K562 (cell line): Measurements from ENCODE around the gene GET4. TPM values are rescaled to one million over a fixed set of nuclear protein-coding genes. Genes with fewer than 3 reads are reported as not detected.

Source experiments
- CXXC5 ChIP-seq: fragments of 250-450 bp; sonication (Bioruptor Pico); IDR thresholded peaks from 2 replicates; pipeline ENCODE4 v1.8.0; 2022; ENCODE audit warnings: inconsistent platforms, mild to moderate bottlenecking, moderate library complexity
- FOXP1 ChIP-seq: sonication (generic); formaldehyde crosslinking; IDR thresholded peaks from 2 replicates; pipeline ENCODE4 v1.8.0; 2022; ENCODE audit warnings: mild to moderate bottlenecking, missing genetic modification reagents
- HDAC2 ChIP-seq: fragments of 450-650 bp; IDR thresholded peaks from 2 replicates; pipeline ENCODE4 v1.6.1; 2016; ENCODE audit warnings: mild to moderate bottlenecking
- MTA3 ChIP-seq: fragments of 450-650 bp; formaldehyde crosslinking; IDR thresholded peaks from 2 replicates; pipeline ENCODE4 v1.6.1; 2017; ENCODE audit warnings: mild to moderate bottlenecking, borderline replicate concordance
- SAFB ChIP-seq: fragments of 200-400 bp; formaldehyde crosslinking; IDR thresholded peaks from 2 replicates; pipeline ENCODE4 v1.6.1; 2017; ENCODE audit warnings: low read depth, low read length, borderline replicate concordance
- SIN3A ChIP-seq, 2 experiments: fragments of 150-350 bp in 1 of 2; IDR thresholded peaks; 2 replicates each; pipeline ENCODE4 v1.6.1; 2011 to 2016; ENCODE audit warnings: borderline replicate concordance in 2 of 2, low read depth in 2 of 2, low read length in 2 of 2, mild to moderate bottlenecking in 2 of 2, moderate library complexity in 2 of 2; ENCODE audit not compliant: control insufficient read depth in 1 of 2
- YY1 ChIP-seq, 3 experiments: IDR thresholded peaks; 2 replicates each; pipeline ENCODE4 v1.6.1; 2011; ENCODE audit warnings: low read length in 2 of 3, mild to moderate bottlenecking in 2 of 3, moderate library complexity in 2 of 3, borderline replicate concordance in 1 of 3, control low read depth in 1 of 3, low read depth in 1 of 3; ENCODE audit not compliant: insufficient read depth in 3 of 3, insufficient replicate concordance in 2 of 3, control insufficient read depth in 1 of 3, insufficient read length in 1 of 3; ENCODE audit errors: extremely low read depth in 1 of 3
- ZNF23 ChIP-seq: fragments of 250-450 bp; sonication (Bioruptor Pico); IDR thresholded peaks from 2 replicates; pipeline ENCODE4 v1.4.0; 2020; ENCODE audit warnings: mild to moderate bottlenecking
- ZNF431 ChIP-seq: sonication (generic); formaldehyde crosslinking; IDR thresholded peaks from 2 replicates; pipeline ENCODE4 v1.8.0; 2022; ENCODE audit warnings: mild to moderate bottlenecking, missing genetic modification reagents
- ZNF512 ChIP-seq: IDR thresholded peaks from 2 replicates; pipeline ENCODE4 v1.6.1; 2016; ENCODE audit warnings: missing genetic modification characterization, missing compliant biosample characterization
- ZNF584 ChIP-seq: fragments of 200-800 bp; sonication (Bioruptor generic); IDR thresholded peaks from 2 replicates; pipeline ENCODE4 v1.6.1; 2016; ENCODE audit warnings: low read depth, mild to moderate bottlenecking, missing genetic modification characterization, missing compliant biosample characterization
- polyA plus RNA-seq, 8 experiments: library from polyadenylated mRNA; depleted of rRNA in 4 of 8; stranded (reverse) in 5 of 8; unstranded in 3 of 8; fragments of >200 nt; fragmentation: Nextera tagmentation in 2 of 8; fragmentation: Illumina TruSeq in 1 of 8; extraction: Ambion mirVana in 2 of 8; extraction: Trizol in 1 of 8; gene quantifications; 2 replicates each; pipeline versions ENCODE4 v1.2.1 to v1.2.3, GENCODE V29; 2011 to 2014; ENCODE audit warnings: inconsistent platforms in 1 of 8, missing spikeins in 1 of 8
- total RNA-seq, 7 experiments: library from RNA; depleted of rRNA in 6 of 7; stranded (reverse); fragments of >200 nt in 6 of 7; fragmentation: Illumina TruSeq in 2 of 7; extraction: Trizol in 2 of 7; gene quantifications; 2 replicates each; pipeline versions ENCODE4 v1.2.1 to v1.2.3, GENCODE V29; 2011 to 2021; ENCODE audit warnings: low replicate concordance in 1 of 7
- TF ChIP-seq, protein P1 (sequence below): fragments of 450-650 bp; IDR thresholded peaks from 2 replicates; pipeline ENCODE4 v1.6.1; 2016; ENCODE audit warnings: antibody characterized with exemption
- TF ChIP-seq, protein P2 (sequence below), 2 experiments: fragments of 450-650 bp; conservative IDR thresholded peaks; 2 replicates each; pipeline ENCODE4 v1.6.1; 2017; ENCODE audit warnings: mild to moderate bottlenecking in 2 of 2, moderate library complexity in 2 of 2

GET4 gene
- total and polyA plus RNA-seq, 9 of the 15 experiments (the other 6 are each of a cell fraction or from before 2014, with no cell fraction given) = 0.99 to 122 (median 40.4) TPM

GRCh38 chr7:876077-876971 is at the start of gene GET4 (continued):
- peak; percentile 92 for TF ChIP-seq ZNF431 (CRISPR knock-in tag)
- TF ChIP-seq ZNF512 (tag) = no peak
- peak; percentile 100 for TF ChIP-seq MTA3
- TF ChIP-seq ZNF23 = no peak
- TF ChIP-seq, protein P1, sequence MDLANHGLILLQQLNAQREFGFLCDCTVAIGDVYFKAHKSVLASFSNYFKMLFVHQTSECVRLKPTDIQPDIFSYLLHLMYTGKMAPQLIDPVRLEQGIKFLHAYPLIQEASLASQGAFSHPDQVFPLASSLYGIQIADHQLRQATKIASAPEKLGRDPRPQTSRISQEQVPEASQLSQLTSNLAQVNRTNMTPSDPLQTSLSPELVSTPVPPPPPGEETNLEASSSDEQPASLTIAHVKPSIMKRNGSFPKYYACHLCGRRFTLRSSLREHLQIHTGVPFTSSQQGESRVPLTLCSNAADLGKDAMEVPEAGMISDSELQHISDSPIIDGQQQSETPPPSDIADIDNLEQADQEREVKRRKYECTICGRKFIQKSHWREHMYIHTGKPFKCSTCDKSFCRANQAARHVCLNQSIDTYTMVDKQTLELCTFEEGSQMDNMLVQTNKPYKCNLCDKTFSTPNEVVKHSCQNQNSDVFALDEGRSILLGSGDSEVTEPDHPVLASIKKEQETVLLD = no peak
- peak; percentile 99 for TF ChIP-seq CXXC5 (CRISPR knock-in tag)
- no peak for TF ChIP-seq HDAC2
- TF ChIP-seq SAFB = no peak
- peak; percentile 74 to 91 (median 87) for TF ChIP-seq YY1 (IDR thresholded peaks at IDR 0.05; ENCODE audit: borderline replicate concordance in 1 of 3, control insufficient read depth in 1 of 3, extremely low read depth in 1 of 3, insufficient read depth in 3 of 3, insufficient read length in 1 of 3, insufficient replicate concordance in 2 of 3, low read depth in 1 of 3, low read length in 2 of 3)
- peak; percentile 60 to 79; a peak in 3 of 4 replicates for TF ChIP-seq SIN3A (IDR thresholded peaks at IDR 0.05; ENCODE audit: borderline replicate concordance in 2 of 2, control insufficient read depth in 1 of 2, low read depth in 2 of 2, low read length in 2 of 2)
- TF ChIP-seq ZNF584 (CRISPR knock-in tag) = peak; percentile 78; the same call in 1 of the 2 replicates
- TF ChIP-seq, protein P2, sequence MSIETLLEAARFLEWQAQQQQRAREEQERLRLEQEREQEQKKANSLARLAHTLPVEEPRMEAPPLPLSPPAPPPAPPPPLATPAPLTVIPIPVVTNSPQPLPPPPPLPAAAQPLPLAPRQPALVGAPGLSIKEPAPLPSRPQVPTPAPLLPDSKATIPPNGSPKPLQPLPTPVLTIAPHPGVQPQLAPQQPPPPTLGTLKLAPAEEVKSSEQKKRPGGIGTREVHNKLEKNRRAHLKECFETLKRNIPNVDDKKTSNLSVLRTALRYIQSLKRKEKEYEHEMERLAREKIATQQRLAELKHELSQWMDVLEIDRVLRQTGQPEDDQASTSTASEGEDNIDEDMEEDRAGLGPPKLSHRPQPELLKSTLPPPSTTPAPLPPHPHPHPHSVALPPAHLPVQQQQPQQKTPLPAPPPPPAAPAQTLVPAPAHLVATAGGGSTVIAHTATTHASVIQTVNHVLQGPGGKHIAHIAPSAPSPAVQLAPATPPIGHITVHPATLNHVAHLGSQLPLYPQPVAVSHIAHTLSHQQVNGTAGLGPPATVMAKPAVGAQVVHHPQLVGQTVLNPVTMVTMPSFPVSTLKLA (conservative IDR thresholded peaks at IDR 0.05) = peak; percentile 99
- peak; percentile 99 for TF ChIP-seq FOXP1 (CRISPR knock-in tag)
